GM21576 (cell line): ENCODE data around the gene MCL1.
"Not testable (repeated sequence)": the region's sequence is repeated elsewhere in the genome, so short reads cannot be mapped to it uniquely, and the experiment has no call there.

Experiments used
- ATAC-seq: cut with Tn5 transposase; IDR thresholded peaks from one replicate; pipeline ENCODE4 v1.9.1; 2021; ENCODE audit warnings: mild to moderate bottlenecking, moderate library complexity; ENCODE audit not compliant: unreplicated experiment

MCL1 gene

DNA sequence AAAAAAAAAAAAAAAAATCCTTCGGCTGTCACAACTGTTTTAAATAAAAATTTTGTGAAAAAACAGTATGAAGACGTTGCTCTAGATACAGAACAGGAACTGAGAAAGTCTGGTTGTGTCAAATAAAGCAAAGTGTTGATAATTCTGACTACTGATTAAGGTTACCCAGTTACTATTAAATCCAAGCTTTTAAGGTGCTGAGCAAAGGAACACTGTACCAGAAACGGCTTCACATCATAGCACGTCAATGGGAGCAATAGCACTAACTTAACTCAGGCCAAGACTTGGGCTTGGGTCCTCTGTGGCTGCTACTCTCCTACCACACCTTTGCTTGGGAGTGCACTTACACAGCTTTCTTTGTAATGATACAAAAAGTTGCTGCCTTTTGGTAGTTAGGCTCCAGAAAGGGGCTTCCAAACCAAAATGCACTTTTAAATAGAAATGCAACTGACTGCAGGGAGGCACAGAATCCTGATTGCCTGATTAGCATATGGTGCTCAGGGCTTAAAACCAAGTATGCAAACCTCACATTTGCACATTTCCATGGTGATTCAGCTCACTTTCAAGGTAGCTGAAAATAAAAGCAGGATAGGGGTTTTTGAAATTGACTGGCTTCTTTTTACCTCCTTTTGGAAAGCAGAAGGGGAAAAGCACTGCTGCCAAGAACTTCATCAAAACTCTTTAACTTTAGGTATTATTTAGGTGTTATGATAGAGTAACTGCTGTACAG lies 6.3 kb downstream of the MCL1 start:
- no peak for ATAC-seq

DNA sequence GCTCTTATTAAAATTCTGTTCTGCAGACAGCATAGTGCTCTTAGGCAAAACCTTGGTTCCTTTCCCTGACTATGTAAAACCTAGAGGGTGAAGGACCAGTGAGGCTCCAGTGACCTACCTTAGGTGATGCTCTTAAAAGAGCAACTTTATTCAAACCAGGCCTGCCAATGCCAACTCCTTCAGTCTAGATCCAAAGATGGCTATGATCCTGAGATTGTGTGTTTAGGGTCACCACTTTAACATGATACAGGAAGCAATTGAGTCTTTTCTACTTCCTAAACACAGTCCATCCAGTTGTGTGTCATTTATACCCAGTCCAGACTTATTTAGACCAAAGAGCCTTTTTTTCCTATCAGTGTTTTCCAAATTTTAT lies 10.8 kb downstream of the MCL1 start:
- ATAC-seq: no peak

DNA sequence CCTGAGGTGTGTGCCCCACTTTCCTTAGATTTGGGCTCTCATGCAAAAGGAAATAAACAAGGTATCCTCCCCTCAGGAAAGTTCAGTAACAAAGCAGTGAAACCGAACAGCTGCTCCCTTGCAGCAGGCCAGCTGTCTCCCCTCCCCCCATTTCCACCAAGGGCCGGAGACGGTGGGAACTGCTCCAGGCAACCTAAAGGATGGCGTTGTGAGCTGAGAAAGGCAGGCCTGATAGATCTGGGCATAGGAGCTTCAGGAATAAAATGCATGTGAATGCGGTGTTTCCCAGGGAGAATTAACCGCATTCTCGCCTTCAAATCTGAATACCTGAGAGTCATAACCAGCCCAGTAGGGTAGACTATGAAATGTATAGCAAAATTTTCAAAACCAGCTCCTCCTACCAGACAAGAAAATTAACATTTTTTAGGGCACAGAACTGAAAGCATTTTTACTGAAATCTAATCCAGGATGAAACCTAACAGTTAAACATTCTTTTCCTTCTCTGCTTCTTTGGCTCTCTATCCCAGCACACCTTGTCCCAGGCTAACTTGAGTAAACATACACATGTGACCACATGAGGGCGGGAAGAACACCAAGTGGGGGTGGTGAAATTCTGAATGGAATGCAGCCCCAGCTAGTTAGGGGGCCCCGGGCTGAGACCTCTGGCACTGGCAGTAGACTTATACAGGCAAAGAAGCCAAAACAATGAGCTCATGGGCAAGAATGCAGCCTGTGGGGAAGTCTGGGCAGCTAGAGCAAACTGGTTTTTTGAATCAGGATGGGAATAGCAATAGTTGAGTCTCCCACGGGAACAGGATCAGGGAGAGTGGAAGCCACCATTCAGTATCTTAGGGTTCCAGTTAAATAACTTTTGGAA lies 11.5 kb downstream of the MCL1 start:
- ATAC-seq: no peak

DNA sequence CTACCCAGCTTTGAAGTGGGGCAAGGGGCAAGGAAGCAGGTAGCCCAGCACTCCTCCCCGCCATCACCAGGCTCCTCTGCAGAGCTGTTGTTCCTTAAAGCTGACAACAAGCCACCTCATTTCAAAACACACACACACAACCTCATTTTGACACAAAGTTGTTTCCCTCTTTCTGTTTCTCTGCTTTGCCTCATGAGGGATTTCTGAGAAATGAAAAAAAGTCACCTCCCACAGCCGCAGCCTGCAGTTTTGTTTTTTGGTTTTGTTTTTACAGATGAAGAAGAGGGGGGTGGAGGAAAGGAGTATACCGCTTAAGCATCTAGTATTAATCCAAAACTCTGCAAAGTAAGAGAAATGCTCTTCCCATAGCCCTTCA lies 12.1 kb downstream of the MCL1 start:
- no peak for ATAC-seq

DNA sequence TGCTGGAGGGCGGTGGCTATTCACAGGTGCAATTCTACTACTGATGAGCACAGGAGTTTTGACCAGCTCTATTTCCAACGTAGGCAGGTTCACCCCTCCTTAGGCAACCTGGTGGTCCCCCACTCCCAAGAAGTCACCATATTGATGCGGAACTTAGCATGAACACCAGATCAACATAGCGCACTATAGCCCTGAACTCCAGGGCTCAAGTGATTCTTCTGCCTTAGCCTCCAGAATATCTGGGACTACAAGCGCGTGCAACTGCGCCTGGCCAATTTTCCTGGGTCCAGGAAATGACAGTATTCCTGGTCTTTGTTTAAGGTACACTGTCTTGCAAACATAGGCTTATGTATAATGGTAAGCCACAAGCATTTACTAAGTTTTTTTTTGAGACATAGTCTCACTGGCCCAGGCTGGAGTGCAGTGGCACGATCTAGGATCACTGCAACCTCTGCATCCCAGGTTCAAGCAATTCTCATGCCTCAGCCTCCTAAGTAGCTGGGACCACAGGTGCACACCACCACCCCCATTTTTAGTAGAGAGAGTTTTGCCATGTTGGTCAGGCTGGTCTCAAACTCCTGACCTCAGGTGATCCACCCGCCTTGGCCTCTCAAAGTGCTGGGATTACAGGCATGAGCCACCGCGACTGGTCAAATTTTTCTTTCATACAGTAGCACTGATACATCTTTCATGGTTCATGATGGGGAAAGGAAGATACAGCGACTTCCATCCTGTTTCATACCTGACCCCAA lies 12.6 kb downstream of the MCL1 start:
- ATAC-seq: no peak

DNA sequence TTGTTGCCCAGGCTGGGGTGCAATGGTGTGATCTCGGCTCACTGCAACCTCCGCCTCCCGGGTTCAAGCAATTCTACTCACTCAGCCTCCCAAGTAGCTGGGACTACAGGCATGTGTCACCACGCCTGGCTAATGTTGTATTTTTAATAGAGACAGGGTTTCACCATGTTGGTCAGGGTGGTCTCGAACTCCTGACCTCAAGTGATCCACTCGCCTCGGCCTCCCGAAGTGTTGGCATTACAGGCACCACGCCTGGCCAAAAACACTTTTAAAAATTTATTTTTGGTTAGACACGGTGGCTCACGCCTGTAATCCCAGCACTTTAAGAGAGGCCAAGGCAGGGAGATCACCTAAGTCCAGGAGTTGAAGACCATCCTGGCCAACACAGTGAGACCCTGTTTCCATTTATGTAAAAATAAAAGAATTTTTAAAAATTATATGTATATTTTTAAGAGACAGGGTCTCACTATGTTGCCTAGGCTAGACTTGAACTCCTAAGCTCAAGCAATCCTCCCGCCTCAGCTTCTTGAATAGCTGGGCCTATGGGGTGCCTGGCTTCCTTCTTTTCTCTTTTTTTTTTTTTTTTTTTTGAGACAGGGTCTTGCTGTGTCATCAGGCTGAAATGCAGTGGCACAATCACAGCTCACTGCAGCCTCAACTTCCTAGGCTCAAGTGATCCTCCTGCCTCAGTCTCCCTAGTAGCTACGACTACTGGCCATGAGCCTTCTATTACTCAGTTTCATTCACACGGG lies 14.0 kb downstream of the MCL1 start:
- ATAC-seq: not testable (repeated sequence)

DNA sequence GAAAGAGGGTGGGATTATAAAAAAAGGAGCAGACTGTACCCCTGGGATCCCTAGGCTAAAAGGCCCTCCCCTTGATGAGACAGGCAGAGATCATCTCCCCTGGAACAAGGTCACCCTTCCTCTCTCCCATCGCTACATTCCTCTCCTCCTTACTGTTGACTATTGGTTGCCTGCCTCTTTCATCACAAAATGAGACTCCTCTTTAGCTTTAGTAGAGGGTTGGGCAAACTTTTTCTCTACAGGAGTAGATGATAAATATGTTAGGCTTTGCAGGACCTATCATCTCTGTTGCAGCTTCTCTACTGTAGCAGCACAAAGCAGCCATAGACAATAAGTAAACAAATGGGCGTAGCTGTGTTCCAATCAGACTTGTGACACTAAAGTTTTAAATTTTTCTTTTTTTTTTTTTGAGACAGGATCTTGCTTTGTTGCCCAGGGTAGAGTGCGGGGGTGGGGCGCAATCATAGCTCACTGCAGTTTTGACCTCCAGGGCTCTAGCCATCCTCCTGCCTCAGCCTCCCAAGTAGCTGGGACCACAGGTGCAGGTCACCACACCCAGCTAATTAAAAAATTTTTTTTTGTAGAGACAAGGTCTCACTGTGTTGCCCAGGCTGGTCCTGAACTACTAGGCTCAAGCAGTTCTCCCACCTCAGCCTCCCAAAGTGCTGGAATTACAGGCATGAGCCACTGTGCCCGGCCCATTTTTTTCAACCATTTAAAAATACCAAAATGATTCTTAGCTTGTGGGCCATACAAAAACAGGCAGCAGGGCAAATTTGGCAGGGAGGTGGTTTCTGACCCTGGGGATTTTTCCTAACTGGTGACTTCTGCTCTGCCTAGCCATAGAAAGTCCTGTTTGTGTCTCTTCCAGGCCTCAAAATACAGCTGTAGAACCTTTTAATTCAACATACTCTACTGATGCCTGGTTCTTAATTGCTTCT lies 15.1 kb downstream of the MCL1 start:
- ATAC-seq: no peak

DNA sequence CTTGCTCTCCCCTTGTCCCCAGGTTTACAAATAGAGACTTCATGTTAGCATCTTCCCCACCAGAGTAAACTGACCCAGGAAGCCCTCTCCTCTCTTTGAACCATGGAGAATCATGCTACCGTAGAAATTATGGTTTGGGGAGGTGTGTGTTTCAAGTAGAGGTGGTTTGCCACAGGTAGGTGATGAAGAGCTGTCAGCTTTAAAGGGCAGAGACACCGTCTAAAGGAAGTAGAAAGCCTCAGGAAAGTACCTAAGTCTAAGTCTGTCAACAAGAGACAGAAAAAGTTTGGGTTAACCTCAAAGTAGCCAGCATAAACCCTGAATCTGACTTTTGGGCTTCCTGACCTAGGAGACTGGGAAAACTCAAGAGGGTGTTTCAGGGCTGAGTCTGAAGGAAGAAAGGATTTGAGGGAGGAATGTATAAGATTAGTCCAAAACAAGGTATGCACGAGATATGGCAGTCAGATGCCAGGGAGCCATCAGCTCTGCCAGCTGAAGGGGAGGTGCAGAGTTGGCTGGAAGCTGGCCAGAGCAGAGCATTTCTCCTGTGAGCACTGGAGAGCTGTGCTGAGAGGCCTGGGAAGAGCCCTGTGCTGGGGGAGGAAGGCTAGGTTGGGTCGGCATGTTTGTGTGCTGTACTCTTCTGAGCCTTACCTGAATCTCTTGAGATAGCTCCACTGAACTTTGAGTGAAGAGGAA lies 15.9 kb downstream of the MCL1 start:
- ATAC-seq: peak; percentile 16

DNA sequence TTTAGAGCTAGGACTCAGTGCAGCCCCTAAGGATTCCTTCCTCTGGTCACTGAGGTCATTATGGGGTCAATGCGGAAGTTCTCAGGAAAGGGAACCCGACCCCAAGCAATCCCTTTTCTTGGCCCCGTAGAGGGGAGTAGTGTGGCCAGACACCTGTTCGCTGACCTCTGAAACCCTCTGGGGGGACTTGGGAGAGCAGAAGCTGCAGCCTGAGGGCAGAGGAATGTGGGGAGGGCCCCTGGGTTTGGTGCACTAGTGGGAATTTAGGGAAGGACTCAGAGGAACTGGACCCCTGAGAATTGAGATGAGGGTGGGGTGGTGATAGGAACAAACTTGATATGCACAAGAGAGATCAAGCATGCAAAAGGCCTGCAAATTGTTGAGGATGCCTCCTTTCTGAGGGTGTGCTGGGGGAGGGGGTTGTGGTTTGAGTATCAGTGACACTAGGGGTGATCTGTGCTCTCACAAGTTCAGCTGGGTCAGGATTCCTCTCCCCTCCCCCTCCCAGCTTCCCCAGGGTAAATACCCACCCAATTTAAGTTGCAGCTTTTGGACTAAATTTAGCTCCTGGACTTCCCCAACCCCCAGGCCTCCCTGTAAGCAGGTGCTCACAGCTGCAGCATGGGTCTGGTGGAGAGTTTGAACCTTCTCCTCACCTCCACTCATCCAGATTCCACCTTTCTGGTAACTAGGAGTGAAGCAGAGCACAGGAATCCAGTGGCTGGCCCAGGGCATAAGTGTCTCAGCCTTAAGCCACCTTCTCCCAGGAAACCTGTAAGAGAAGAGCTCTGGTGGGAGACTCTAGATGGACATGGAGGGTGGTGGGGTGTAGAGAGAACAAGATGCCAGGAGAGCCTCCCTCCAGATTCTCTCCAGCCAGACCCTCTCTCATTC lies 16.7 kb downstream of the MCL1 start:
- peak; percentile 32 for ATAC-seq

DNA sequence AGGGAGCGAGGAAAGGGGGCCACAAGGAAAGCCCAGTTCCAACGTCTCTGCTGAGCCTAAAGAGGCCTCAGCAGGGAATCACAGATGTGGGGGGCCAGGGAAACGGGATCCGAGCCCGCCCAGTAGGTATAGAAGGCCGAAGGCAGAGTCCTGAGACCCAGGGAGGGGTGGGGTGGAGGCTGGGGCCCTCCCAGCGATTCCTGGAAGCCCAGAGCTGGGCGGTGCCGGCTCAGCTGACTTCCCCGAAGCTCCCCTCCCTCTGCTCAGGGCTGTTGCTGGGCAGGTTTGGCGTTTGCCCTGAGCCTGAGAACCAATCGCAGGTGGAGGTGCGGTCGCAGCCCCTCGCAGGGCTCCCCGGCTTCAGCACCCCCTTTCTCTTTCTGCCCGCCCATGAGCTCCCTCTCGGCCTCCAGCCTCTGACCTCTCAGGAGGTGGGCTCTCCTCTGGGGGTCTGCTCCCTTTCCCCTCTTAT lies 17.4 kb downstream of the MCL1 start:
- peak; percentile 39 for ATAC-seq

DNA sequence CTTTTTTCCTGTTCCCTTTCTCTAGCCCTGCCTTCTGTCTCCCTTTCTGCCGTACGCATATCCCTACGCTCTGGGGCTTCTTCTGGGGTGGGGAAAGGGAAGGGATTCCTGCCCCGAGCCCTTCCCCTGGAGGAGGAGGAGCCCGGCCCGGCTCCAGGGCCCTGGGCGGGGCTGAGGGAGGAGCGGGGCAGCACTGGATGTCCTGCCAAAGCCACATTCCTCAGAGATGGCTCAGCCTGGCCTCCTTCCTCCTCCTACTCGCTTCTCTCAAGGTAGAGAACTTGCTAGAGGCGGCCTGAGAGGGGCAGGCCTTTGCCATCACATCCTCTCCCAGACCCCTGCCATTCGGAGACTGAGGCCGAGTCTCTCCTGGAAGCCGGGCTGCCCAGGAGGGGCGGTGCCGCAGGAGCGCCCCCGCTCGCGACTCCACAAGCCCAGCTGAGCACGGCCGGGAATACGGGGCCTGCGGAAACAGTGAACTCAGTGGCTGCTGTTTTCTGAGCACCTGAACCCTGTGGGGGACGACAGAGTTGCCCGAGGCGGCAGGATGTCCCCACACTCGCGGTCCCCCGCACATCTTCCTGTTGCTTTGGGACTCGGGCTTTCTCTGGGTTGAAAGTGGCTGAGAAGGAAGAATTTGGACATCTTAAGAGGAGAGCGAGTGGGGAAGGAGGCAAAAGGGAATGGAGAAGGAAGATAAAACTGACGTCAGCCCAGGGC lies 18.0 kb downstream of the MCL1 start:
- no peak for ATAC-seq

DNA sequence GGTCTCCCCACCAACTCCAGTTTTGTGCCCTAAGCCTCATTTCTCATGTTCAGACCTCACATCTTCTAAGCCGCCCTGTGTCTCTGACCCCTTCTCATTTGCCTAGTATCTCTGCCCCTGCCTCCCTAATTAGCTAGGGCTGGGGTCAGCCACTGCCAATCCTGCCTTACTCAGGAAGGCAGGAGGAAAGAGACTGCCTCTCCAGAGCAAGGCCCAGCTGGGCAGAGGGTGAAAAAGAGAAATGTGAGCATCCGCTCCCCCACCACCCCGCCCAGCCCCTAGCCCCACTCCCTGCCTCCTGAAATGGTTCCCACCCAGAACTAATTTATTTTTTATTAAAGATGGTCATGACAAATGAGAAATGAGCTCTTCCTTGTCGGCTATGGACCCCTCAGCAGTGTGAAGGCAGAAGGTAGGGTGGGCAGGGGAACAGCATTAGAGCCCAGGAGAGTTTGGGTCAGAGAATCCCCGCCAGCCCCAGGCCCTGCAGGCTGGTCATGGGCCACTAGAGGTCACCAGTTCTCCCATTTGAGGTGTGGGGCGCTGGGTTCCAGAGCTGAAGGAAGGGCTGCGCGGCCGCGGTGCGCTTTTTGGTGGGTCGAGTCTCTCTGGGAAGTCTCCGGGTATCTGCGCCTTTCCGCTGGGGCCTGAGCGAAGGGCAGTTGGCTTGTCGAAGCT lies 18.7 kb downstream of the MCL1 start:
- ATAC-seq: no peak

DNA sequence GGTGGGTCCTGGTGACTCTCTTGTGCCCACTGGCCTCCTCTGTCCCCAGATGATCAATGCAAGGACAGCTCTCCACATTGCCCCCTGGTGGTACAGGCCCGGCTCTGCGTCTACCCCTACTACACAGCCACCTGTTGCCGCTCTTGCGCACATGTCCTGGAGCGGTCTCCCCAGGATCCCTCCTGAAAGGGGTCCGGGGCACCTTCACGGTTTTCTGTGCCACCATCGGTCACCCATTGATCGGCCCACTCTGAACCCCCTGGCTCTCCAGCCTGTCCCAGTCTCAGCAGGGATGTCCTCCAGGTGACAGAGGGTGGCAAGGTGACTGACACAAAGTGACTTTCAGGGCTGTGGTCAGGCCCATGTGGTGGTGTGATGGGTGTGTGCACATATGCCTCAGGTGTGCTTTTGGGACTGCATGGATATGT lies 19.4 kb downstream of the MCL1 start:
- no peak for ATAC-seq

DNA sequence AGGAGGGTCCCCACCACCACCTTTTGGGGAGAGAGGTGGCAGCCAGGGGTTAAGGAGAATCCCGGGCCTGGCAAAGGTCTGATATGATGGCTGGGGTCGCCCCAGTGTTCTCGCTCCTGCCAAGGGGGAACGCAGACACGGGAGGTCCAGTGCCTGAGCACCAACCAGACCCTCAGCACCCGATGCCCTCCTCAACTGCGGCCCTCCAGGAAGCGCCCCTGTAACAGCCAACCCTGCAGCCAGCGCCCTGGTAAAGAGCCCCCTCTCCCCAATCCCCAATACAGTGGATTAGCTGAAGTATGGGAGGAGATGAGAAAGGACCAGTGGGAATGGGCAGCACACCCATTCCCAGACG lies 19.8 kb downstream of the MCL1 start:
- no peak for ATAC-seq

DNA sequence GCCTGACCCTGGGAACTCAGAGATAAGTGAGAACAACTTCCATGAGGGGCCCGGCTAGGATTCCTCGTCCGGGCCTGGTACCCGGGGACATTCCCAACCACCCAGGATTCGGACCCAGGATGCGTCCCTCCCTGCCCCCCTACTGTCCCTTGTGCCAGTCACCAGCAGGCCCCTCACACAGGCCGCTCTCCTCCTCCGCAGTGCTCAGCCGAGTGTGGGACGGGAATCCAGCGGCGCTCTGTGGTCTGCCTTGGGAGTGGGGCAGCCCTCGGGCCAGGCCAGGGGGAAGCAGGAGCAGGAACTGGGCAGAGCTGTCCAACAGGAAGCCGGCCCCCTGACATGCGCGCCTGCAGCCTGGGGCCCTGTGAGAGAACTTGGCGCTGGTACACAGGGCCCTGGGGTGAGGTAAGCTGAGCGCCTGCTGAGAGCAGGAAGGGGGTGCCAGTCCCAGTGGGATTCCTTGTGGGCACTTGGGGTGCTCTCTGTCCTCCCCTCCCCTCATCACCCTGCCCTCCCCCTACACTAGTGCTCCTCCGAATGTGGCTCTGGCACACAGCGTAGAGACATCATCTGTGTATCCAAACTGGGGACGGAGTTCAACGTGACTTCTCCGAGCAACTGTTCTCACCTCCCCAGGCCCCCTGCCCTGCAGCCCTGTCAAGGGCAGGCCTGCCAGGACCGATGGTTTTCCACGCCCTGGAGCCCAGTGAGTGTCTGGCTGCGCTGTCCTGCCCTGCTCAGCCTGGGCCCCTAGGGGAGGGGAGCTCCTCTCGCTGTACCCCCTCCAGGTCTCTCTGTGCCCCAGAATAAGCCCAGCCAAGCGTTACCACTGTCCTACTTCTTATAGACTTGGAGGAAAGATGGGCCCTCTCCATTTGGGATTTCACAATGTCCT lies 20.4 kb downstream of the MCL1 start:
- ATAC-seq: no peak

DNA sequence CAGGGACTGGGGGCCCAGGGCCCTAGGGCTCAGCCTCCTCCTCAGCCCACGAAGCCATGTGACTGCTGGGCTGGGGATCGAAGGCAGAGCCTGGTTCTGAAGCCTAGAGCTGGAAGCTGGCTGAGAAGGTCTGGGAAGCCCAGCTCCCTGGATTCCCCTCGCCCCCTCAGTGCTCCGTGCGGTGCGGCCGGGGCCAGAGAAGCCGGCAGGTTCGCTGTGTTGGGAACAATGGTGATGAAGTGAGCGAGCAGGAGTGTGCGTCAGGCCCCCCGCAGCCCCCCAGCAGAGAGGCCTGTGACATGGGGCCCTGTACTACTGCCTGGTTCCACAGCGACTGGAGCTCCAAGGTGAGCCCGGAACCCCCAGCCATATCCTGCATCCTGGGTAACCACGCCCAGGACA lies 21.1 kb downstream of the MCL1 start:
- ATAC-seq: no peak
